SKM-1 (cell line): ENCODE data around the gene TAF1L.
"Not testable (repeated sequence)": the region's sequence is repeated elsewhere in the genome, so short reads cannot be mapped to it uniquely, and the experiment has no call there.

Experiments
- DNase-seq: peaks from one replicate; lab custom pipeline; 2025; ENCODE audit not compliant: unreplicated experiment; lab: John Stamatoyannopoulos, UW

The TAF1L gene

GRCh38 chr9:32635362-32635761, at the start of gene TAF1L:
TSS of gene TAF1L (minus strand) at chr9:32635669. CDS start at chr9:32635579, 90 bp downstream.
- DNase-seq, result no peak

DNA sequence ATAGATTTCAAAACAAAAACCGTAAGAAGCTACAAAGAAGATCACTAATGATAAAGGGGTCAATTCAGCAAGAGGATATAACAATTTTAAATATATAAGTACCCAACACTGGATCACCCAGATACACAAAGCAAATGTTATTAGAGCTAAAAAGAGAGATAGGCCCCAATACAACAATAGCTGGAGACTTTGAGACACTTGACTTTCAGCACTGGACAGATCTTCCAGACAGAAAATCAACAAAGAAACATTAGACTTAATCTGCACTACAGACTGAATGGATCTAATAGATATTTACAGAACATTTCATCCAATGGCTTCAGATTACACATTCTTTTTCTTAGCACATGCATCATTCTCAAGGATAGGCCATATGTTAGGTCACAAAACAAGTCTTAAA, 46.3 kb upstream of the TAF1L start:
- no peak for DNase-seq

DNA sequence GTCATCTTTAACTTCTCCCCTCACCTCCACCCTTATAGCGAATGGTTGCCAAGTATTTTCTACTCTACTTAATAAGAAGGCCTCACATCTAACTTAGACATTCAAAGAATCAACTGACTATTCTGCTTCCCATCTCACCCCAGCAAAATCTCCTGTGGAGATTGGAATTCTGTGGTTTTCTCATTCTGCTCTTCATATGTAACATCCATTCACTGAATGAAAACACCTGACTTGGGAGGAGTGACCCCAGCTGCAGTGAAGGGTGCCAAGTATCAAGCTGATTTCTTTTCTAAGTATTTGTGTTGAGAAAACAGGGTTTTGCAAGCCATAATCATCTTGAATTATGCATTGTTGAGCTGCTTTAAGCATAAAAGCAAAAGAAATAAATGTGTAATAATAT, 42.5 kb upstream of the TAF1L start:
- DNase-seq, result no peak

- no peak for DNase-seq
Measured at GRCh38 chr9:32672469-32672868, 37.0 kb upstream of the TAF1L start.

GRCh38 chr9:32671333-32671732, 35.9 kb upstream of the TAF1L start:
- no peak for DNase-seq

- DNase-seq, result no peak
Measured at GRCh38 chr9:32665101-32665500, 29.6 kb upstream of the TAF1L start.

- no peak for DNase-seq
Measured at GRCh38 chr9:32663741-32664140, 28.3 kb upstream of the TAF1L start.

GRCh38 chr9:32647671-32648070, 12.2 kb upstream of the TAF1L start:
- no peak for DNase-seq

DNA sequence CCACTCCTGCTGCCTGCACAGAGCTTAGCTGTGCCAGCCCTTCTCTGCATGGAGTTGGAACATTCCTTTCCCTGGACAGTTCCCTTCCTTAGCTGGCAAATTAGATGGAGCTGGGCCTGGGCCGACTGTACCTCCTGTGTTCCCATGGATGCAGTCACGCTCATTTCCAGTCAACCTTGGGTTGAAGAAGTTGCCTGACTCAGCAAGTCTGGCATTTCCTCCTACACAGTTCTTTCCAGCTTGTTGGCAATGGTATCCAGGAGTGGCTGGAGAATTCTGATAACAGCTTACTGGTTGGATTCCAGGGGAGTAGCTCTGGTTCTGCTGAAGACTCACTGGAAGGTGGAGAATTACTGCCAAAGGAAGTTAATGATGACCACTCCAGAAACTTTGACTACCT, 9.2 kb upstream of the TAF1L start:
- DNase-seq, result no peak

- DNase-seq, result not testable (repeated sequence)
Measured at GRCh38 chr9:32633151-32633550, 2.3 kb downstream of the TAF1L start.

DNA sequence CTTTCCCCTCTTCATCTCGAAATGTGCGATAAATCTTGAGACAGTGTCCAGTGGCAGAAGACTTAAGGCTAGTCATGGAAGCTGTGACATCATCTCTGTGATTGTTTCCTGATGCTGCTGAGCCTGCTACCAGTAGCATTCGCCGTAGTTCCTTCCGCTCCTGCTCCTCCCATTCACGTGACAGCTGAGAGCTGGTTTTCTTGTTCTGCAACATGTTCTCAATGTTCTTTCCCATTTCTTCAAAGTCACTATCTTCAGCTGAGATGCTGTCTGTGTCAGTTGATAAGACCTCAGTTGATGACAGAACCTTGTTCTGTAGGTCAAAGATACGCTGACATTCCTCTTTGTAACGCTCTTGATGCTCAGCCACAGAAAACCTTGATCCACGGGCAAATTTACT, 3.5 kb downstream of the TAF1L start:
- no peak for DNase-seq

GRCh38 chr9:32627394-32627954, 8.0 kb downstream of the TAF1L start:
- no peak for DNase-seq

- no peak for DNase-seq
Measured at GRCh38 chr9:32625320-32625719, 10.1 kb downstream of the TAF1L start.

DNA sequence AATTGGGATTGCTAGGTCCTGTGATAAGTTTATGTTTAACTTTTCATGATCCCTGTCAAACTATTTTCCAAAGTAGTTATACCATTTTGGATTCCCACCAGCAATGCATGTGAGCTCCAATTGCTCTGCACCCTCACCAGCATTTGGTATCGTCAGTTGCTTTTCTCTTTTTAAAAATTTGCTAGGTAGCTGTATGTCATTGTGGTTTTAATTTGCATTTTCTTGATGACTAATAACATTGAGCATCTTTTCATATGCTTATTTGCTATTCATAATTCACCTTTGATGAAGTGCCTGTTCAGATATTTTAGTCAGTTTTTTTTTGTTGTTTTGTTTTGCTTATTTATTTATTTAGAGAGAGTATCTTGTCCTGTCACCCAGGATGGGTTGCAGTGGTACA, 12.5 kb downstream of the TAF1L start:
- no peak for DNase-seq

DNA sequence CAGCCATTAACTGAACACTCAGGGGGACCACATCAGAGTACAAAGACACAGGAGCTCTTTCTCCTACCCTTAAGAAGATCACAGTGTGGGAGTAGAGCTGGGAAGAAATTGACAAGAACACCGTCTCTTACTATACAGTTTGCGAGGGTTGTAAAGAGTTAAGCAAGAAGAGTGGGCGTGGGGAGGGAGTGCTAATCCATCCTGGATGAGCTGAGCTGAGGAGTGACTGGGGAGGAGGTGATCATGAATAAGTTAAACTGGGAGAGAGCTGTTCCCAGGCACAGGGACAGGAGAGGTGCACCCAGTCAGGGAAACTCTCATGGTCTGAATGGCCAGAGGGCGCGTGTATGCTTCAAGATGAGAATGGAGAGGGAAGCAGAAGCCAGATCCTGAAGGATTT, 17.2 kb downstream of the TAF1L start:
- no peak for DNase-seq

GRCh38 chr9:32606811-32607210, 28.7 kb downstream of the TAF1L start:
- no peak for DNase-seq

DNA sequence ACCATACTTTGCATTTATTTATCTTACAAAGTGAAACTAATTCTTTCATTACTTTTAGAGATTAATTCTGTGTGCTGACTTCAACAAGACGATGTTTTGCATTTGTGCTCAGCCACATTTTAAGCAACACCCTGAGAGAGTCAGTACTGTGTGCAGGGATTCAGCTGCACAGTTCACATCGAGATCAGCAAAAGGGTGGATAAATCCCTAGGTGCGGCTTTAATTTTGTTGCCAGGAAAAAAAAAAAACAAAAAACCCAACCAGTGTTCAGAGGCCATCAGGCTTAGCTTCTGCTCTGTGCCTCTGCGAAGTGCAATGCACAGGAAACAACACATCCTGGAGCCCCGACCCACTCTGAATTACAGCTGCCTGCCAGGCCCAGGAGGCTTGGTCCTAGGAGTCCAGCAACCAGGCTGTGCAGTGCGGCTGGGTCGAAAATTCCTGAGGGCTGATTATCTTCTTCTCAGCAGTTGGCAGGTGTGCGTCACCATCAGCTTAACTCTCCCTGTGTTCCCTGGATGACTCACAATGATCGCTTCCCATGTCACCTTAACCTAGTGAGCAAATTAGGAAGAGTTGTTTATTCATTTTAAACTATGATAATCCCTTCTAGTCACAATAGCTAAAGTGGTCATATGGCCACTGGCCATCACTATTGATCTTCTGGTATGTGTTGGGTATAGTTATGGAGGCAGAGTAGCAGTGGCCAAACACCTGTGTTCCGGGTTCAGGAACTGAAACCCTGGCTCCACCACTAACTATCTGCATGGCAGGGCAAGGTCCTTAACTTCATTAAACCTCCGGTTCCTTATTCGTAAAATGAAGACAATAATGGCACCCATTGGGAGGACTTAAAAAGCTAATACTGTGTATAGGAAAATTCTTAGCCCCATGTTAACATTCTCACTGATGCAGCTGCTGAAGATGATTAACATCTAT, 31.3 kb downstream of the TAF1L start:
- no peak for DNase-seq

DNA sequence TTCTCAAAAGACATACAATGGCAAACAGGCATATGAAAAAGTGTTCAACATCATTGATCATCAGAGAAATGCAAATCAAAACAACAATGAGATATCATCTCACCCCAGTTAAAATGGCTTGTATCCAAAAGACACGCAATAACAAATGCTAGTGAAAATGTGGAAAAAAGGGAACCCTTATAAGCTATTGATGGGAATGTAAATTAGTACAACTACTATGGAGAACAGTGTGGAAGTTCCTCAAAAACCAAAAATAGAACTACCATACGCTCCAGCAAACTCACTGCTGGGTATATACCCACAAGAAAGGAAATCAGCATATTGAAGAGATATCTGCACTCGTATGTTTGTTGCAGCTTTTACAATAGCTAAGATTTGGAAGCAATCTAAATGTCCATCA, 36.4 kb downstream of the TAF1L start:
- not testable (repeated sequence) for DNase-seq

DNA sequence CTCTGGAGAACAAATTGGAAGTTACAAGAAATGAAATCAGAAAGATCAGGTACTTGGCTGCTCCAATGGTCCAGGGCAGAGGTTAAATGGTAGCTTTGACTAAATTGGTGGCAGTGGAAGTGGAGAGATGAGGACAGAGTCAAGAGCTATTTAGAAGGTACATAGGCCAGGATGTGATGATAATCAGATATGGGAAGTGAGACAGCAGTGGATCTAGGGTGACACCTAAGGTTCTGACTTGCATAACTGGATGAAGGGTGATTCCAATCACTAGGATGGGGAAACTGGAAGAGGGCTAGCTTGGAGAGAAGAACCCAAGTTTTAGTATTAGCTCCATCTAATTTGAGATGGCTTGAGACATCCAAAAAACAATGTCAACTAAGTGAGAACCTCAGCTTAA, 38.5 kb downstream of the TAF1L start:
- no peak for DNase-seq

DNA sequence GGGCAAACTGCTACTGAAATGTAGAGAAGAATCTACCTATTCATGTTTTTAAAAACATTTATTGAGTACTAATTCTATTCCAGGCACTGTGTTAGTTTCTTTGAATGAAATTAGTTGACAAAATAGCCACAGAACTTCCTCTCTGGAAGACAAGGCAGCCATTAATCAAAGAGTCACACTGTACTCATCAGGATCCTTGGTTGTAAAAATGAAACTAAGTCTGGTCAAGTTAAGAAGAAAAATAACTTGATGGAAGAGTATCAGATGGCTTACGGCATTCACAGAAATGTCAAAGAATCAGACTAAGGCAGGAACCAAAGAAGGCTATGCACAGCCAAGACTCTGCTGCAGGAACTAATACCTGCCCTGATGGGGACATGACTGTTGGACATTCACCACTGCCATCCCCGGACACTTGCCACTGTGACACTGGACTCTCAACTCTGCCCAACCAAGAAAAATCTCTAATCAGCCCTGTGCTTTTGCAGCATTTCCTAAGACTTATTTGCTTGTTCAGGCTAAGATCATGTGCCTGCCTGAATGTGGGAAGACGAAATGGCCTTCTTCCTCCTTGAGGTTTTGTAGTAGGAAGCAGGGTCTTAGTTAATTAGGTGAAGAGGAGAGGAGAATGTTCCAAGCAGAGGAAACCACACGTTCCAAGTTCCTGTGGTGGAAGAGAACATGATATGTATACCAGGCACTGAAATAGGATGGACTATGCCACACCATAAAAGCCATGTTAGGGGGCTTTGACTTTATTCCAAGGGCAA, 39.2 kb downstream of the TAF1L start:
- peak; percentile 7 for DNase-seq

DNA sequence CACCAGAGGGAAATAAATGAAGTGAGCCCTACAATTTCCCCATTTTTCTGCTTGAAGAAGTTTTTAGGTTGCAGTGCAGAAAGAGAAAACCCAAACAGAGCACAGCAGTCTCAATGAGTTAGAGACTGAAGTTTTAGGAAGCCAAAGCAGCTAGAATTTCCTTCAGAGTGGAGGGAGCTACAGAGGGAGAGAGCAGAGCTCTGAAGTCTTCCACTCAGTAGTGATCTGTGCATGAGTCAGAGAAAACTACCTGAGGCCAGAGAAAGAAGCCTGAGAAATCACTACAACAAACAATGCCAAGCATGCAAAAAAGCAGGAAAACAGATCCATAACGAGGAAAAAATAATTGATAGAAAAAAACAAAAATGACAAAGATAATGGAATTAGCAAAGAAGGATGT, 44.6 kb downstream of the TAF1L start:
- DNase-seq, result no peak

DNA sequence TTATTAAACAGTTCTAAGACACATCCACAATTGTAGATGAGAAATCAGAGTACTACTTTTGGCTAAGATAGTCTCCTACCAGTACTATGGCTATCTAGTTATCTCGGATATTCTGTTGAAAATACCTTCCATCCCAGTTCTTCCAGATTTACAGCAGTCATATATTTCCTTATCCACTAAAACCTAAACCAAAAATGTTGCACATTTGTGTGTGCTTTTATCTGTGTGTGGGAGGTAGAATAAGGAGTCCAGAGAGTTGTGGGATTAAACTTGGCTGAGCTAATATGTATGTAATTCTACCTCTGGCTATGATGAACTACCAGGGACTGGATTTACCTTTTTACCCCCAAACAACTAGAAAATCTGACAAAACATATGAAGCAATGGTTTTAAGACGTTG, 45.0 kb downstream of the TAF1L start:
- no peak for DNase-seq
